Right lobe of liver (tissue), 4 donors: ENCODE data around the gene FLT1.

Experiments
- CTCF ChIP-seq, 4 donors: fragments of 200-600 bp in 3 of 4; fragments of 450-650 bp in 1 of 4; IDR thresholded peaks; one replicate each; pipeline versions ENCODE4 v1.5.1 to v1.8.0; 2016 to 2022; ENCODE audit warnings: antibody characterized with exemption in 4 of 4, mild to moderate bottlenecking in 2 of 4
- POLR2A ChIP-seq: fragments of 450-650 bp; IDR thresholded peaks from one replicate; pipeline ENCODE4 v1.6.1; 2017; ENCODE audit warnings: antibody characterized with exemption, mild to moderate bottlenecking
- donor health status: DM: no; HTN: no; CAD: no.
- donor health status: DM: no; HTN: no; CAD: no.
- donor health status: DM: no; HTN: yes; CAD: no.

- TF ChIP-seq CTCF (IDR thresholded peaks at IDR 0.05) (no peak), POLR2A (no peak)
Measured at GRCh38 chr13:28355046-28355821, 139.7 kb downstream of the FLT1 start.
